Caco-2 (cell line): ENCODE results near the gene NUDT14. TPM values are rescaled to one million over a fixed set of nuclear protein-coding genes. Genes with fewer than 3 reads are reported as not detected.

Experiments
- BruUV-seq: library from RNA; stranded (reverse); fragments of 400-500 nt; replicated peaks from 2 replicates; lab custom pipeline; 2021; lab: Mats Ljungman, UMichigan
- CTCF ChIA-PET: fragments of 300-600 bp; sonication (Branson Sonifier 250); formaldehyde crosslinking; loops from one replicate; lab custom pipeline; 2022; ENCODE audit warnings: antibody characterized with exemption; lab: Charles Lee
- POLR2A ChIA-PET: fragments of 300-600 bp; sonication (Branson Sonifier 250); formaldehyde crosslinking; loops from one replicate; lab custom pipeline; 2022; ENCODE audit warnings: antibody characterized with exemption; lab: Charles Lee
- DNase-seq, 2 experiments: peaks; one replicate each; pipeline versions ENCODE4 v3.0.0 to v3.0.0-alpha.2; 2020 to 2022
- H3K27me3 ChIP-seq: replicated peaks from 2 replicates; pipeline ENCODE4 v1.6.0; 2011; ENCODE audit warnings: low read length; ENCODE audit not compliant: control insufficient read depth, insufficient read depth
- H3K36me3 ChIP-seq: 2 replicates; pipeline ENCODE4 v1.5.1; 2011; ENCODE audit warnings: low read length; ENCODE audit not compliant: control insufficient read depth, insufficient read depth
- H3K4me1 ChIP-seq: fragments of 250-450 bp; sonication (Bioruptor Pico); 2 replicates; pipeline ENCODE4 v1.5.1; 2020; ENCODE audit warnings: mild to moderate bottlenecking
- H3K4me3 ChIP-seq: 2 replicates; pipeline ENCODE4 v1.5.1; 2011; ENCODE audit warnings: low read depth, mild to moderate bottlenecking, control low read depth, low read length
- H3K9me3 ChIP-seq: fragments of 250-450 bp; sonication (Bioruptor Pico); 2 replicates; pipeline ENCODE4 v1.5.1; 2020; ENCODE audit warnings: mild to moderate bottlenecking, moderate library complexity
- H3K27ac Mint-ChIP-seq: one replicate; pipeline ENCODE4 v1.8.0; 2022; ENCODE audit warnings: mixed read lengths; ENCODE audit not compliant: unreplicated experiment
- H3K27me3 Mint-ChIP-seq: one replicate; pipeline ENCODE4 v1.8.0; 2022; ENCODE audit warnings: mixed read lengths; ENCODE audit not compliant: insufficient read depth, unreplicated experiment
- H3K36me3 Mint-ChIP-seq: one replicate; pipeline ENCODE4 v1.8.0; 2022; ENCODE audit warnings: mild to moderate bottlenecking, mixed read lengths; ENCODE audit not compliant: insufficient read depth, unreplicated experiment
- H3K4me1 Mint-ChIP-seq: one replicate; pipeline ENCODE4 v1.8.0; 2022; ENCODE audit warnings: low read depth, mixed read lengths; ENCODE audit not compliant: unreplicated experiment
- H3K4me3 Mint-ChIP-seq: one replicate; pipeline ENCODE4 v1.8.0; 2022; ENCODE audit warnings: mild to moderate bottlenecking, moderate library complexity, mixed read lengths; ENCODE audit not compliant: unreplicated experiment
- H3K9me3 Mint-ChIP-seq: one replicate; pipeline ENCODE4 v1.8.0; 2022; ENCODE audit warnings: mixed read lengths; ENCODE audit not compliant: unreplicated experiment
- CTCF ChIP-seq, 2 experiments: fragments of 200-600 bp in 1 of 2; IDR thresholded peaks; 1 replicate in 1 of 2; 2 replicates in 1 of 2; pipeline versions ENCODE4 v1.5.1 to v1.8.0; 2011 to 2022; ENCODE audit warnings: antibody characterized with exemption in 1 of 2, control low read depth in 1 of 2, inconsistent platforms in 1 of 2, low read depth in 1 of 2, low read length in 1 of 2, mild to moderate bottlenecking in 1 of 2, moderate library complexity in 1 of 2; ENCODE audit not compliant: insufficient read depth in 1 of 2, severe bottlenecking in 1 of 2, unreplicated experiment in 1 of 2
- intact Hi-C: fragments of 100-400 bp; cut with micrococcal nuclease; formaldehyde crosslinking; loops from one replicate; pipeline ENCODE4 v1.10.0; 2022; ENCODE audit not compliant: unreplicated experiment
- total RNA-seq: library from RNA; stranded (reverse); gene quantifications from 2 replicates; pipeline ENCODE4 v1.2.3, GENCODE V29; 2022

The NUDT14 gene
- total RNA-seq, 1 experiment from 2014 or later: 63.4 TPM

DNA sequence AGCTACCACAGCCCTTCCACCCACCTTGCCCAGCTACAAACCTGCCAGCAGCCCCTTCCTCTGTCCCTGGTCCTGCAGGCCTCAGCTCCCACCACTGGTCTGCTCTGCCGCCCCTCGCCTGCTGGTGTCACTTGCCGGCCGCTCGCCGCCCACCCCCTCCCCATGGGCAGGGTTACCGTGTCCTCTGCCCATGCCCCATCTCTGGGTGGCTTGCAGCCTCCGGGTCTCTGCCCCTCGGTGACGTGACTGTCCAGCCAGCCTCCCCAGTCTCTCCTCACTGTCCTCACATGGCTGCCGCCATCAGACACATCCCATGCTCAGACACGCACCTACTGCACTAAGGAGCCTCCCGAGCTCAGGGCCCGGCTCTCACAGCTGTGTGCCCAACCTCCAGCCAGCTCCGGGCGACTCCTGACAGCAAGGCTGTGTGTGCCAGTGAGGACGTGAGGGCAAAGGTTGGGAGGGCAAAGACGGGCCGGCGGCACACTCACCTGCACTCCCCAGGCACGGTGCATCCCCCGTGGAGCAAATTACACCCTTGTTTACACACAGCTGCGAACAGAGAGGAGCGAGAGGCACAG lies 26.0 kb downstream of the NUDT14 start:
- TF ChIP-seq CTCF (IDR thresholded peaks at IDR 0.05; ENCODE audit: insufficient read depth in 1 of 2, low read depth in 1 of 2, low read length in 1 of 2, severe bottlenecking in 1 of 2, unreplicated experiment in 1 of 2): no peak
- no peak overlapping the region for H3K4me3 Mint-ChIP-seq
- no peak overlapping the region for H3K27ac Mint-ChIP-seq
- H3K9me3 Mint-ChIP-seq: no peaks in the 10 kb centered on the region
- no peaks in the 10 kb centered on the region for H3K36me3 ChIP-seq
- no peaks in the 10 kb centered on the region for H3K9me3 ChIP-seq
- no peaks in the 10 kb centered on the region for H3K4me1 Mint-ChIP-seq
- BruUV-seq: no TSS peak
- H3K27me3 ChIP-seq: no peaks in the 10 kb centered on the region
- peaks cover 5% of the 10 kb centered on the region for H3K36me3 Mint-ChIP-seq
- no peaks in the 10 kb centered on the region for H3K4me1 ChIP-seq
- ChIA-PET POLR2A (no interaction called here), CTCF (no interaction called here)
- H3K27me3 Mint-ChIP-seq: no peaks in the 10 kb centered on the region
- no peak overlapping the region for H3K4me3 ChIP-seq
- DNase-seq: no peak
- intact Hi-C loops: no loop called here

DNA sequence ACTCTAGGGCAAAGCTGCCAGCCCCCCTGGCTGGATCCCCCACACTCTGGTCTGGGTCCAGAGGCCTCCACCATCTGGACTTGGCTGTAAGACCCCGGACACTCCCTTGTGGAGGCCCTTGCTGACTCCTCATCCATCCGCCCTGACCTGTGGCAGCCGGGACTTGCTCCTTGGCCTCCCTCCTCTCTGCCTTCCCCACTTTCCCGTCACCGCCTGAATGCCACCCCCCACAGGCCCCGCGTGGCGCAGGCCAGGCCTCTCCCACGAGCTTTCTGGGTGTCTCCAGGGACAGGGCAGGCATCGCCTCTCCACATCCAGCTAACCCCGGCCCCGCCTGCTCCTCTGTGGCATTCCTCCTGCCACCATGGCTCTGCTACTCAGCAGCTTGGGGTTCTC lies 26.6 kb downstream of the NUDT14 start:
- no peaks in the 10 kb centered on the region for H3K36me3 ChIP-seq
- Mint-ChIP-seq H3K4me1 (no peaks in the 10 kb centered on the region), H3K27ac (no peak overlapping the region), H3K9me3 (no peaks in the 10 kb centered on the region), H3K27me3 (no peaks in the 10 kb centered on the region), H3K36me3 (peaks cover 5% of the 10 kb centered on the region), H3K4me3 (no peak overlapping the region)
- no peaks in the 10 kb centered on the region for H3K9me3 ChIP-seq
- no peak overlapping the region for H3K4me3 ChIP-seq
- ChIA-PET CTCF (no interaction called here), POLR2A (no interaction called here)
- H3K4me1 ChIP-seq: no peaks in the 10 kb centered on the region
- no peak for DNase-seq
- intact Hi-C loops: no loop called here
- no peak for TF ChIP-seq CTCF (IDR thresholded peaks at IDR 0.05; ENCODE audit: insufficient read depth in 1 of 2, low read depth in 1 of 2, low read length in 1 of 2, severe bottlenecking in 1 of 2, unreplicated experiment in 1 of 2)
- no peaks in the 10 kb centered on the region for H3K27me3 ChIP-seq
- no TSS peak for BruUV-seq

GRCh38 chr14:105153739-105154475 lies 27.2 kb downstream of the NUDT14 start:
- no peak for DNase-seq
- ChIA-PET POLR2A (no interaction called here), CTCF (no interaction called here)
- Mint-ChIP-seq H3K36me3 (peaks cover 5% of the 10 kb centered on the region), H3K9me3 (no peaks in the 10 kb centered on the region), H3K27me3 (no peaks in the 10 kb centered on the region), H3K4me1 (no peaks in the 10 kb centered on the region), H3K4me3 (no peak overlapping the region), H3K27ac (no peak overlapping the region)
- Histone ChIP-seq H3K4me3 (no peak overlapping the region), H3K36me3 (no peaks in the 10 kb centered on the region), H3K27me3 (no peaks in the 10 kb centered on the region), H3K4me1 (no peaks in the 10 kb centered on the region), H3K9me3 (no peaks in the 10 kb centered on the region)
- BruUV-seq: no TSS peak
- no peak for TF ChIP-seq CTCF (IDR thresholded peaks at IDR 0.05; ENCODE audit: insufficient read depth in 1 of 2, low read depth in 1 of 2, low read length in 1 of 2, severe bottlenecking in 1 of 2, unreplicated experiment in 1 of 2)
- intact Hi-C loops: no loop called here
